Common myeloid progenitor, CD34-positive (primary cell): ENCODE measurements around the gene C5AR1. TPM values are rescaled to one million over a fixed set of nuclear protein-coding genes. Genes with fewer than 3 reads are reported as not detected.
"Not testable (repeated sequence)": the region's sequence is repeated elsewhere in the genome, so short reads cannot be mapped to it uniquely, and the experiment has no call there.

Experiments
- CTCF ChIA-PET: fragments of 350-600 bp; sonication (Branson Sonifier 250); formaldehyde crosslinking; loops from one replicate; lab custom pipeline; 2021; ENCODE audit warnings: antibody characterized with exemption; lab: Charles Lee
- POLR2A ChIA-PET: fragments of 350-600 bp; sonication (Branson Sonifier 250); formaldehyde crosslinking; loops from one replicate; lab custom pipeline; 2021; ENCODE audit warnings: antibody characterized with exemption; lab: Charles Lee
- DNase-seq, 3 donors: peaks; one replicate each; pipeline versions ENCODE4 v3.0.0 to v3.0.0-alpha.2; 2013
- H3K27ac ChIP-seq, 2 experiments: 1 replicate in 1 of 2; 2 replicates in 1 of 2; pipeline ENCODE4 v1.7.0; 2013; ENCODE audit warnings: inconsistent platforms in 2 of 2, low read length in 2 of 2, mild to moderate bottlenecking in 2 of 2, low read depth in 1 of 2, moderate library complexity in 1 of 2; ENCODE audit not compliant: severe bottlenecking in 2 of 2, insufficient read depth in 1 of 2, poor library complexity in 1 of 2
- H3K27me3 ChIP-seq, 5 experiments: replicated peaks in 2 of 5; 1 replicate in 3 of 5; 2 replicates in 2 of 5; pipeline versions ENCODE4 v1.6.1 to v1.7.0; 2013; ENCODE audit warnings: low read length in 4 of 5, mild to moderate bottlenecking in 2 of 5, moderate library complexity in 2 of 5, inconsistent platforms in 1 of 5; ENCODE audit not compliant: insufficient read depth in 5 of 5, control insufficient read depth in 4 of 5
- H3K36me3 ChIP-seq, 4 experiments: 1 replicate in 2 of 4; 2 replicates in 2 of 4; pipeline versions ENCODE4 v1.6.1 to v1.7.0; 2013; ENCODE audit warnings: low read length in 3 of 4, control low read depth in 1 of 4, mild to moderate bottlenecking in 1 of 4; ENCODE audit not compliant: control insufficient read depth in 4 of 4, insufficient read depth in 4 of 4
- H3K4me1 ChIP-seq, 4 experiments: 1 replicate in 3 of 4; 2 replicates in 1 of 4; pipeline versions ENCODE4 v1.6.1 to v1.7.1; 2013; ENCODE audit warnings: low read length in 3 of 4, mild to moderate bottlenecking in 3 of 4, control low read depth in 1 of 4, inconsistent platforms in 1 of 4, moderate library complexity in 1 of 4; ENCODE audit not compliant: control insufficient read depth in 4 of 4, insufficient read depth in 4 of 4; ENCODE audit errors: control extremely low read depth in 1 of 4
- H3K4me3 ChIP-seq, 7 experiments: 1 replicate in 4 of 7; 2 replicates in 3 of 7; pipeline versions ENCODE4 v1.5.1 to v1.7.0; 2013; ENCODE audit warnings: mild to moderate bottlenecking in 7 of 7, low read length in 6 of 7, moderate library complexity in 6 of 7, inconsistent platforms in 2 of 7, low read depth in 2 of 7, control low read depth in 1 of 7; ENCODE audit not compliant: insufficient read depth in 4 of 7, control insufficient read depth in 1 of 7; ENCODE audit errors: extremely low read depth in 1 of 7
- H3K9me3 ChIP-seq, 5 experiments: 1 replicate in 4 of 5; 2 replicates in 1 of 5; pipeline versions ENCODE4 v1.6.1 to v1.7.1; 2013; ENCODE audit warnings: low read length in 4 of 5, mild to moderate bottlenecking in 2 of 5, inconsistent platforms in 1 of 5, low read depth in 1 of 5, moderate library complexity in 1 of 5; ENCODE audit not compliant: control insufficient read depth in 4 of 5, insufficient read depth in 2 of 5; ENCODE audit errors: control extremely low read depth in 1 of 5
- WGBS: methylation state at CpG from one replicate; pipeline ENCODE4 v1.1.5; 2013; ENCODE audit not compliant: insufficient coverage; 5-methylcytosine and 5-hydroxymethylcytosine counted together
- polyA plus RNA-seq: library from polyadenylated mRNA; unstranded; fragments of 120-200 nt; gene quantifications from one replicate; pipeline ENCODE4 v1.2.1, GENCODE V29; 2013

The C5AR1 gene
- 2.2 TPM for polyA plus RNA-seq

- POLR2A ChIA-PET: no interaction called here
- no peak within 1 kb of the TSS for H3K27ac ChIP-seq
- H3K36me3 ChIP-seq: no peaks in the 10 kb centered on the region
- CTCF ChIA-PET: interaction anchor here (0.6 to 2.0 kb wide), 5 partner anchors 10 to 39 kb away, joined by 3 to 12 read pairs (median 4); partner anchors contain the start of gene DHX34
- 38% methylated on average over 6 of the region's 12 CpGs for WGBS
- H3K4me3 ChIP-seq: peak within 1 kb of the TSS in 1 of 7 experiments; percentile 68
- peaks cover 0 to 5% (median 2%) of the 10 kb centered on the region in 4 experiments for H3K4me1 ChIP-seq
- DNase-seq: no peak
- no peaks in the 10 kb centered on the region for H3K9me3 ChIP-seq
- peaks cover 0 to 55% (median 18%) of the 10 kb centered on the region in 5 experiments for H3K27me3 ChIP-seq
Observed at GRCh38 chr19:47309608-47310007, at the start of gene C5AR1. C5AR1 (plus strand) TSS chr19:47309861; CDS start chr19:47309896, 35 bp downstream.

- no peak overlapping the region for H3K27ac ChIP-seq
- ChIA-PET POLR2A (no interaction called here), CTCF (interaction anchor here (1.4 kb wide), 1 partner anchor 16 kb away, joined by 4 read pairs; no protein-coding TSS in a partner anchor)
- H3K36me3 ChIP-seq: peaks cover 7 to 56% (median 40%) of the 10 kb centered on the region in 4 experiments
- no peak for DNase-seq
- WGBS: 100% methylated on average over 7 of the region's 17 CpGs
- H3K4me1 ChIP-seq: peaks cover 4 to 19% (median 15%) of the 10 kb centered on the region in 4 experiments
- H3K9me3 ChIP-seq: no peaks in the 10 kb centered on the region
- no peaks in the 10 kb centered on the region for H3K27me3 ChIP-seq
- no peak overlapping the region for H3K4me3 ChIP-seq
Observed at GRCh38 chr19:47260476-47260875, 49.2 kb upstream of the C5AR1 start.

- WGBS: 84% methylated on average over 8 of the region's 14 CpGs
- ChIA-PET CTCF (interaction anchor here (0.6 to 1.7 kb wide), 3 partner anchors 10 to 22 kb away, joined by 3 to 6 read pairs (median 3); no protein-coding TSS in a partner anchor), POLR2A (interaction anchor here (0.8 to 1.2 kb wide), 2 partner anchors 12 kb away, joined by 3 read pairs; partner anchors contain the start of gene INAFM1)
- H3K36me3 ChIP-seq: peaks cover 7 to 66% (median 48%) of the 10 kb centered on the region in 4 experiments
- not testable (repeated sequence) for H3K4me3 ChIP-seq, H3K9me3 ChIP-seq, H3K27me3 ChIP-seq, H3K27ac ChIP-seq
- DNase-seq: peak; percentile 50 to 83 (median 73)
- H3K4me1 ChIP-seq: peaks cover 4 to 12% (median 9%) of the 10 kb centered on the region in 4 experiments
Observed at GRCh38 chr19:47261946-47262793, 47.5 kb upstream of the C5AR1 start.

- no peaks in the 10 kb centered on the region for H3K4me1 ChIP-seq
- 98% methylated on average over 30 of the region's 30 CpGs for WGBS
- ChIA-PET CTCF (no interaction called here), POLR2A (no interaction called here)
- H3K27ac ChIP-seq: no peak overlapping the region
- H3K9me3 ChIP-seq: no peaks in the 10 kb centered on the region
- H3K27me3 ChIP-seq: no peaks in the 10 kb centered on the region
- DNase-seq: no peak
- H3K36me3 ChIP-seq: peaks cover 8 to 66% (median 44%) of the 10 kb centered on the region in 4 experiments
- H3K4me3 ChIP-seq: no peak overlapping the region
Observed at GRCh38 chr19:47264629-47265028, 45.0 kb upstream of the C5AR1 start.

GRCh38 chr19:47266401-47266941, 43.2 kb upstream of the C5AR1 start:
- Histone ChIP-seq H3K27ac (no peak overlapping the region), H3K36me3 (peaks cover 9 to 64% (median 40%) of the 10 kb centered on the region in 4 experiments), H3K4me3 (no peak overlapping the region), H3K27me3 (no peaks in the 10 kb centered on the region), H3K9me3 (no peaks in the 10 kb centered on the region), H3K4me1 (peaks cover 0 to 2% (median 0%) of the 10 kb centered on the region in 4 experiments)
- ChIA-PET POLR2A (interaction anchor here (0.6 kb wide), 1 partner anchor 59 kb away, joined by 3 read pairs; no protein-coding TSS in a partner anchor), CTCF (interaction anchor here (0.8 to 3.7 kb wide), 4 partner anchors 10 to 55 kb away, joined by 3 to 12 read pairs (median 4); partner anchors contain the start of gene CCDC9)
- WGBS: 95% methylated on average over 20 of the region's 21 CpGs
- no peak for DNase-seq

GRCh38 chr19:47267350-47267759, 42.3 kb upstream of the C5AR1 start:
- no peaks in the 10 kb centered on the region for H3K27me3 ChIP-seq
- no peak overlapping the region for H3K4me3 ChIP-seq
- ChIA-PET POLR2A (no interaction called here), CTCF (interaction anchor here (1.4 to 3.7 kb wide), 2 partner anchors 10 to 21 kb away, joined by 4 to 12 read pairs; partner anchors contain the start of gene CCDC9)
- no peak for DNase-seq
- WGBS: 96% methylated on average over 11 of the region's 14 CpGs
- H3K27ac ChIP-seq: no peak overlapping the region
- peaks cover 9 to 63% (median 40%) of the 10 kb centered on the region in 4 experiments for H3K36me3 ChIP-seq
- no peaks in the 10 kb centered on the region for H3K9me3 ChIP-seq
- peaks cover 0 to 11% (median 4%) of the 10 kb centered on the region in 4 experiments for H3K4me1 ChIP-seq
